ENCODE data around the gene CHST14. TPM values are rescaled to one million over a fixed set of nuclear protein-coding genes. Genes with fewer than 3 reads are reported as not detected.

CHST14 gene, protein sequence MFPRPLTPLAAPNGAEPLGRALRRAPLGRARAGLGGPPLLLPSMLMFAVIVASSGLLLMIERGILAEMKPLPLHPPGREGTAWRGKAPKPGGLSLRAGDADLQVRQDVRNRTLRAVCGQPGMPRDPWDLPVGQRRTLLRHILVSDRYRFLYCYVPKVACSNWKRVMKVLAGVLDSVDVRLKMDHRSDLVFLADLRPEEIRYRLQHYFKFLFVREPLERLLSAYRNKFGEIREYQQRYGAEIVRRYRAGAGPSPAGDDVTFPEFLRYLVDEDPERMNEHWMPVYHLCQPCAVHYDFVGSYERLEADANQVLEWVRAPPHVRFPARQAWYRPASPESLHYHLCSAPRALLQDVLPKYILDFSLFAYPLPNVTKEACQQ
- 14.4 and 23.8 TPM in 2 replicates for total RNA-seq

DNA sequence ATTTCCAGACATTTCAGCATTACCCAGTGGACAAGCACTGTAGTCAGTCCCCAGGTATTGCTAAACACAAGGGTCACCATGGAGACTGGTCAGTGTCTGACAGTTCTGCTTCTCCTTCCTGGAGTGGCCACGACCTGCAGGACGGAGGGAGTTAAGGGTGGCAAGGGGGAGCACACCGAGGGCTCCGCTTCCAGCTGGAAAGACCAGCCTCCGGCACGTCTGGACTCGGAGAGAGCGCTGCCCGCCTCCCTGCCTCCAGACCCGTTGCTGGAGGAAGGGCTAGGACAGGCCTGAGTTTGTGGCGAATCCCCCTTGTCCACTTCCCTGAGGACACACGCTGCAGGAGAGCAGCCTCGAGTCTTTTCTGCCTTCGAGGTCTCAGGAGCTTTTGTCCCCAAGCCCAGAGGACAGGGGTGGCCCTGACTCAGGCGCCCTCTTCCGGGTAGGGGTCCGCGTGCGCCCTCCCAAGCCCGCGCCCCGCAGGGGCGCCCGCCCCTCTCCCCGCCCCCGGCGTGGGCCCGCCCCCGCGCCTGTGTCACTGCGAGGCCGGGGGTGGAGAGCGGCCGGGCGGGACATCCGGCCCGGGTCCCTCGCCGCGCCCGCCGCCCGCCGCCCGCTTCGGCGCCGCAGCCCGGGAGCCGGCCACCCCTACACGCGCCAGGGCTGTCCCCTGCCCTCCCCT lies at the start of gene CHST14:
CHST14 (plus strand) TSS at position 562 of the 682 bp plus-strand sequence. CDS start 230 bp downstream, outside the sequence.

GRCh38 chr15:40440743-40441564 lies 29.8 kb upstream of the CHST14 start, which contains the start of gene BAHD1:
Gene BAHD1, plus strand, starts transcription at chr15:40440953. Its CDS starts 17,512 bp downstream, at chr15:40458465.

Other genes starting within 250 kb of the CHST14 start
- under 0.01 TPM in 1 of 2 replicates, not detected in the other for gene PAK6, start 231.9 kb upstream of the CHST14 start, total RNA-seq
- not detected in 2 replicates for gene ANKRD63, start 187.9 kb upstream of the CHST14 start, total RNA-seq
- 0.72 and 0.88 TPM in 2 replicates for gene PLCB2, start 163.0 kb upstream of the CHST14 start, total RNA-seq
- 12.5 and 24.8 TPM in 2 replicates for gene INAFM2, start 147.3 kb upstream of the CHST14 start, total RNA-seq
- gene CCDC9B, start 130.0 kb upstream of the CHST14 start, total RNA-seq = 41.1 and 58.1 TPM in 2 replicates
- gene PHGR1, start 120.0 kb upstream of the CHST14 start, total RNA-seq = not detected in 2 replicates
- 0.14 and 0.44 TPM in 2 replicates for gene DISP2, start 112.8 kb upstream of the CHST14 start, total RNA-seq
- 16.6 and 72.0 TPM in 2 replicates for gene KNSTRN, start 88.3 kb upstream of the CHST14 start, total RNA-seq
- gene IVD, start 65.2 kb upstream of the CHST14 start, total RNA-seq = 33.5 and 47.1 TPM in 2 replicates
- 10.5 and 12.7 TPM in 2 replicates for gene BAHD1, start 30.0 kb upstream of the CHST14 start, total RNA-seq
- gene CCDC32, start 94.1 kb downstream of the CHST14 start, total RNA-seq = 12.0 and 15.0 TPM in 2 replicates
- gene RPUSD2, start 98.3 kb downstream of the CHST14 start, total RNA-seq = 11.4 and 15.6 TPM in 2 replicates
- gene KNL1, start 123.3 kb downstream of the CHST14 start, total RNA-seq = 1.1 and 63.7 TPM in 2 replicates
- 2.0 and 10.7 TPM in 2 replicates for gene RAD51, start 224.2 kb downstream of the CHST14 start, total RNA-seq

Data from placental pericyte (primary cell).